ENCODE measurements around the gene PFKFB2.

Gene PFKFB2

DNA sequence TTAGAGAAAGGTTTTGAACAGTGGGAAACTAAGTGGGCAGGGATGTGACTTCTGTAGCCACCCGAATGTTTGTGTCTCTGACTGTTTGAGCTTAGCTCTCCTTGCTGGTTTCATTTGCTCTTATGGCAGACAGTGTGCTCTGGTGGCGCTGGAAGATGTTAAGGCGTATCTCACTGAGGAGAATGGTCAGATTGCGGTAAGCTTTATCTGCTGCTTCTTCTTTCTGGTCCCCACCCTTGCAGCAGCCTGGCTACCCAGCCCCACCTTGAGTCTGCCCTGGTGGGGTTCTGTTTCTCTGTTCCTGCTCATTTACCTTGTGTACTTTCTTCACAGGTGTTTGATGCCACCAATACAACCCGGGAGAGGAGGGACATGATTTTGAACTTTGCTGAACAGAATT lies 9.9 kb downstream of the PFKFB2 start:
- Histone ChIP-seq H3K4me2 (ENCODE audit: low read length) (no peak overlapping the region), H3K9me2 (replicated peaks; ENCODE audit: control insufficient read depth, low read length) (no peaks in the 10 kb centered on the region), H3K36me3 (ENCODE audit: control insufficient read depth, low read length) (no peaks in the 10 kb centered on the region), H3K27ac (ENCODE audit: low read depth, low read length) (no peak overlapping the region), H3K4me3 (ENCODE audit: low read length) (no peak overlapping the region), H3K4me1 (ENCODE audit: control insufficient read depth, low read length) (no peaks in the 10 kb centered on the region), H3K9me3 (ENCODE audit: control insufficient read depth, insufficient read depth, low read length) (no peaks in the 10 kb centered on the region), H3K27me3 (ENCODE audit: control insufficient read depth, low read length) (0 out of 2 replicates have a peak, but pooled peaks cover 2% of the 10 kb centered on the region), H4K20me1 (ENCODE audit: control insufficient read depth, insufficient read depth, low read depth, low read length) (no peaks in the 10 kb centered on the region), H3F3A (ENCODE audit: control insufficient read depth, insufficient read depth) (no peaks in the 10 kb centered on the region), H3K79me2 (ENCODE audit: control insufficient read depth, low read length) (no peaks in the 10 kb centered on the region)
- TF ChIP-seq, protein P1, sequence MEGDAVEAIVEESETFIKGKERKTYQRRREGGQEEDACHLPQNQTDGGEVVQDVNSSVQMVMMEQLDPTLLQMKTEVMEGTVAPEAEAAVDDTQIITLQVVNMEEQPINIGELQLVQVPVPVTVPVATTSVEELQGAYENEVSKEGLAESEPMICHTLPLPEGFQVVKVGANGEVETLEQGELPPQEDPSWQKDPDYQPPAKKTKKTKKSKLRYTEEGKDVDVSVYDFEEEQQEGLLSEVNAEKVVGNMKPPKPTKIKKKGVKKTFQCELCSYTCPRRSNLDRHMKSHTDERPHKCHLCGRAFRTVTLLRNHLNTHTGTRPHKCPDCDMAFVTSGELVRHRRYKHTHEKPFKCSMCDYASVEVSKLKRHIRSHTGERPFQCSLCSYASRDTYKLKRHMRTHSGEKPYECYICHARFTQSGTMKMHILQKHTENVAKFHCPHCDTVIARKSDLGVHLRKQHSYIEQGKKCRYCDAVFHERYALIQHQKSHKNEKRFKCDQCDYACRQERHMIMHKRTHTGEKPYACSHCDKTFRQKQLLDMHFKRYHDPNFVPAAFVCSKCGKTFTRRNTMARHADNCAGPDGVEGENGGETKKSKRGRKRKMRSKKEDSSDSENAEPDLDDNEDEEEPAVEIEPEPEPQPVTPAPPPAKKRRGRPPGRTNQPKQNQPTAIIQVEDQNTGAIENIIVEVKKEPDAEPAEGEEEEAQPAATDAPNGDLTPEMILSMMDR (IDR thresholded peaks at IDR 0.05; ENCODE audit: low read depth, low read length, poor library complexity, severe bottlenecking), result no peak
- TF ChIP-seq EZH2phosphoT487 (IDR thresholded peaks at IDR 0.05; ENCODE audit: borderline replicate concordance, low read length), result no peak

DNA sequence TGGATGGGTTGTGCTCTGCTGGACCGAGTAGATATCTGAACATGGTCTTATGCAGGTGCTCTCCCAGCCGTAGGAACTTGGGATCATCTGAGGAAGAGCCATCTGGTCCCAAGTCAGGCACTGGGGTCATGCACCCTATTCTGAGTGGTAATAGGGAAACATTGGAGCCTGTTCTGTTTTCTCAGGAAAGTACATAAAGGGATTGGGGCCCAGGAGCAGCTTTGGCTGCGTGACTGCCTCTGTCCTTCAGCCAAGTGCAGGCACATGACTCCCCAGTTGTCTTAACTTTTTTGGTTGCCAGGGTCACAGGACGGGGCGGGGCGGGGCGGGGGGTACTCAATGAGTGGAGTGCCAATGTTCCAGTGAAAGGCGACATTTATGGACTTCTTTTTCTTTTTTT lies 11.5 kb downstream of the PFKFB2 start:
- Histone ChIP-seq H3K79me2 (ENCODE audit: control insufficient read depth, low read length) (no peaks in the 10 kb centered on the region), H3K27me3 (ENCODE audit: control insufficient read depth, low read length) (no peaks in the 10 kb centered on the region), H4K20me1 (ENCODE audit: control insufficient read depth, insufficient read depth, low read depth, low read length) (no peaks in the 10 kb centered on the region), H3K27ac (ENCODE audit: low read depth, low read length) (no peak overlapping the region), H3K9me2 (replicated peaks; ENCODE audit: control insufficient read depth, low read length) (no peaks in the 10 kb centered on the region), H3F3A (ENCODE audit: control insufficient read depth, insufficient read depth) (no peaks in the 10 kb centered on the region), H3K36me3 (ENCODE audit: control insufficient read depth, low read length) (no peaks in the 10 kb centered on the region), H3K9me3 (ENCODE audit: control insufficient read depth, insufficient read depth, low read length) (no peaks in the 10 kb centered on the region), H3K4me1 (ENCODE audit: control insufficient read depth, low read length) (no peaks in the 10 kb centered on the region), H3K4me2 (ENCODE audit: low read length) (no peak overlapping the region), H3K4me3 (ENCODE audit: low read length) (no peak overlapping the region)
- TF ChIP-seq, protein P1 (IDR thresholded peaks at IDR 0.05; ENCODE audit: low read depth, low read length, poor library complexity, severe bottlenecking), result no peak
- no peak for TF ChIP-seq EZH2phosphoT487 (IDR thresholded peaks at IDR 0.05; ENCODE audit: borderline replicate concordance, low read length)

DNA sequence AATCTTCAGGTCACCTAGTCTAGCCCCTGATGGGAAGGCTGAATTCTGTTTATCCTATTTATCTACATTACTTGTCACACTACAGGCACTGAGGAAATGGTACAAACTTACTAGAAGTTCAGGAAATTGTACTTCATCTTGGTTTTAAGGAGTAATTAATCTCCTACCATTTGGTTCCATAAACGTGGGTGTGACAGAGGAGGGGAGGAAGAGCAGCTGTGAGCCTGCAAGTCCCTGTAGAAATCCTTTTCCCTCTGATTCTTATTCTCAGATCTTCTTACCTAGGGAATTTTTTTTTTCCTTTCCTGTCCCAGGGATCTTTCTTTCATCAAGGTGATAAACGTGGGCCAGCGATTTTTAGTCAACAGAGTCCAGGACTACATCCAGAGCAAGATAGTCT lies 14.1 kb downstream of the PFKFB2 start:
- Histone ChIP-seq H3K9me3 (ENCODE audit: control insufficient read depth, insufficient read depth, low read length) (no peaks in the 10 kb centered on the region), H3F3A (ENCODE audit: control insufficient read depth, insufficient read depth) (no peaks in the 10 kb centered on the region), H3K4me2 (ENCODE audit: low read length) (no peak overlapping the region), H3K9me2 (replicated peaks; ENCODE audit: control insufficient read depth, low read length) (no peaks in the 10 kb centered on the region), H3K36me3 (ENCODE audit: control insufficient read depth, low read length) (no peaks in the 10 kb centered on the region), H3K4me3 (ENCODE audit: low read length) (no peak overlapping the region), H3K4me1 (ENCODE audit: control insufficient read depth, low read length) (no peaks in the 10 kb centered on the region), H3K79me2 (ENCODE audit: control insufficient read depth, low read length) (no peaks in the 10 kb centered on the region), H4K20me1 (ENCODE audit: control insufficient read depth, insufficient read depth, low read depth, low read length) (no peaks in the 10 kb centered on the region), H3K27ac (ENCODE audit: low read depth, low read length) (no peak overlapping the region), H3K27me3 (ENCODE audit: control insufficient read depth, low read length) (no peaks in the 10 kb centered on the region)
- TF ChIP-seq, protein P1 (IDR thresholded peaks at IDR 0.05; ENCODE audit: low read depth, low read length, poor library complexity, severe bottlenecking), result no peak
- TF ChIP-seq EZH2phosphoT487 (IDR thresholded peaks at IDR 0.05; ENCODE audit: borderline replicate concordance, low read length), result no peak

DNA sequence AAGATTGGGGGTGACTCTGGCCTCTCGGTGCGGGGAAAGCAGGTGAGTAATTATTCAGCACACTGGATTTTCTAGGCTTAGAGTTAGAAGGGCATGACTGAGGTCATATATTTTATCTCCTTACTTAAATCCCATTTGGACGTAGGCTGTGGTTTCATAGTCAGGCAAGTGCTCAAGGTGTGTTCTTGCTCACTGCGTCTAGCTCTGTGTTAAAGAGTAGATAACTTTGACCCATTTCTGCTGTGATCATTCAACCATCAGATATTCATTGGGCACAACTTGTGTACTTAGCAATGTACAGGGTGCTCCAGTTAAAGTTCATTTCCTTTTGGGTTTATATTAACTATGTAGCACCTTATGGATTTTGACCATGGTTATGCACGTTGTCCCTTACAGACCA lies 14.6 kb downstream of the PFKFB2 start:
- H3K9me3 ChIP-seq (ENCODE audit: control insufficient read depth, insufficient read depth, low read length), result no peaks in the 10 kb centered on the region
- no peaks in the 10 kb centered on the region for H3K79me2 ChIP-seq (ENCODE audit: control insufficient read depth, low read length)
- H3K4me2 ChIP-seq (ENCODE audit: low read length), result no peak overlapping the region
- no peaks in the 10 kb centered on the region for H3K36me3 ChIP-seq (ENCODE audit: control insufficient read depth, low read length)
- H4K20me1 ChIP-seq (ENCODE audit: control insufficient read depth, insufficient read depth, low read depth, low read length), result no peaks in the 10 kb centered on the region
- H3K9me2 ChIP-seq (replicated peaks; ENCODE audit: control insufficient read depth, low read length), result no peaks in the 10 kb centered on the region
- H3K4me3 ChIP-seq (ENCODE audit: low read length), result no peak overlapping the region
- TF ChIP-seq EZH2phosphoT487 (IDR thresholded peaks at IDR 0.05; ENCODE audit: borderline replicate concordance, low read length), result no peak
- TF ChIP-seq, protein P1 (IDR thresholded peaks at IDR 0.05; ENCODE audit: low read depth, low read length, poor library complexity, severe bottlenecking), result no peak
- no peaks in the 10 kb centered on the region for H3K4me1 ChIP-seq (ENCODE audit: control insufficient read depth, low read length)
- no peak overlapping the region for H3K27ac ChIP-seq (ENCODE audit: low read depth, low read length)
- no peaks in the 10 kb centered on the region for H3F3A ChIP-seq (ENCODE audit: control insufficient read depth, insufficient read depth)
- H3K27me3 ChIP-seq (ENCODE audit: control insufficient read depth, low read length), result no peaks in the 10 kb centered on the region

Measured in DOHH2 (cell line).